GM15510 (cell line): ENCODE results near the gene DENND6B.

Experiments used
- POLR2A ChIP-seq: IDR thresholded peaks from 3 replicates; pipeline ENCODE4 v1.6.1; 2011; ENCODE audit warnings: borderline replicate concordance; ENCODE audit not compliant: insufficient read length; ENCODE audit errors: extremely low read depth

DENND6B gene

DNA sequence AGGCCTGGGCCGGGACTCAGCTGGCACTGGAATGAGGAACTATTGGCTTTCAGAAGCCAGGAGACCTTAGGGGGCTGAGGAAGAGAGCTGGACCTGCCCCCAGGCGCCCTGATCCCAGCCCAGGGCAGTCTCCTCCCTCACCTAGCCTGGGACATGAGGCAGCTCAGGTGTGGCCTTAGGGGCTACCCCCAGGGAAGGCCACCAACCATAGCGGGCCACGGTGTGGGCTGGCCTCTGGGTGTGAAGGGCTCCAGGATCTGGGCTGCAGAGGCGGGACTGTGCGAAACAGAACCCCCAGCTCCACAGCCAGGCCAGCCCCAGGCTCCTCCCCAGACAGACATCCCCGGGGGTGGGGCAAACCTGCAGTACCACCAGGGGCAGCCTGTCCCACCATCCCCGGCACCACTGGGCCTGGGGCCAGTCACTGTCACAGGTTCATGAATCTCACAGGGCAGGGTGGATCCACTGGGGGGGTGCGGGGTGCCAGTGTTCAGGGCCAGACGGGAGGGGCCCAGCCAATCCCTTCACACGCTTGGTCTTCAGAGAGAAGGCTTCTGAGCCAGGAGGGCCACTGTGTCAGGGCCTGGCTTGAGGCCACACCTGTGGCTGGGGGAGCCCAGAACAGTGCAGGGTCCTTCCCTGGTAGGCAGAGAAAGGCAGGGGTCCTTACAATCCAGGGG lies 22.8 kb downstream of the DENND6B start:
- TF ChIP-seq POLR2A = no peak

DNA sequence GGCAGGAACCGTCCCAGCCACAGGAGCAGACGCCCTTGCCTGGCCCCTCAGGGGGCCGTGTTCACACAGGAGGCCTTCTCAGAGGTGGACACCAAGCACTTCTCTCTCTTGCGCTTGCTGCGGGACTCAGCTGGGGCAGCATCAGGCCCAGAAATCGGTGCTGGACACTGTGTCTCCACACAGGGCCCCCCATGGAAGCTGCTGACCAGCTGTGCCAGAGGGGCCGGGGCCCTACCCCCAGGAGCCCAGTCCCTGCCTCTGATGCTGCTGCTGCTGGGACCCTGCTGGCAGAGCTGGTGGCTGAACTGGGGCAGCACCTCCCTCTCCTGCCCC lies 23.3 kb downstream of the DENND6B start:
- no peak for TF ChIP-seq POLR2A

DNA sequence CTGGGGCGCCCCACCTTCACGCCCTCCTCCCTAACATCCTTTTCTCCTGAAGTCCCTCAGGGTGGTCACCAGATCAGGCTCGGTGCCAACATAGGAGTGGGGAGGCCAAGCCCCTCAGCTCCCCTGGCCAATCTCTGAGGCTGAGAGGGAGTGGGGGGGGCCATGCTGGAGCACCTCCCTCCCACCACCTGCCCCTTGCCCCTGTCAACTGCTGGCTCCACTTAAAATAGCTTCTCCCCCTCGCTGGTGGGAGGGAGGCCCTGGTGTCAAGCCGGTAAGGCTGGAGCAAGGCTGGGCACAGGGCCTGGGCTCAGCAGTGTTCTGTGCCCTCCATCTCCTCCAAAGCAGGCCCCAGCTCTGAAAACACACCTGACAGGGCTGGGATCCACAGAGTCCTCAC lies 24.2 kb downstream of the DENND6B start:
- TF ChIP-seq POLR2A = no peak

DNA sequence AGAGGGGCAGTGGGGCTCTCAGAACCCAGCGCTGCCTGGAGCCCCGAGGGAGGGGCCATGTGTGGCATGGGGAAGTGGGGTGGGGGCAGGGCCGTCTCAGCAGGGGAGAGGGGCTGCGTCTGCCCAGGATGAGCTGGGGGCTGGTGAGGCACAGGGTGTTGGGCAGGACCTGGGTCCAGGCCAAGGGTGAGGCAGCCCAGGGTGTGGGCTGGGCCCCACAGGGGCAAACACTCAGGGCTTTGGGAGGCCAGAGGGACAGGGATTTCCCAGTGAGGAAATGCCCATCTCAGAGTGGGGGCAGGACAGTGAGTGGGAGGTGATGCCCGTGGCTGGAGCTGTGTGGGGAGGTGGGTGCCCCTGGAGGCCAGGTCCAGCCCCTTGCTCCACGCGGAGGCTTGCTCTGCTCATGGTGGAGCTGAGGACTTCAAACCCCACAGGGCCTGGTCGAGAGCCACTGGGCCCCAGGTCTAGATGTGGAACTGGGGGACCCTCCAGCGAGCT lies 24.7 kb downstream of the DENND6B start:
- TF ChIP-seq POLR2A = no peak

DNA sequence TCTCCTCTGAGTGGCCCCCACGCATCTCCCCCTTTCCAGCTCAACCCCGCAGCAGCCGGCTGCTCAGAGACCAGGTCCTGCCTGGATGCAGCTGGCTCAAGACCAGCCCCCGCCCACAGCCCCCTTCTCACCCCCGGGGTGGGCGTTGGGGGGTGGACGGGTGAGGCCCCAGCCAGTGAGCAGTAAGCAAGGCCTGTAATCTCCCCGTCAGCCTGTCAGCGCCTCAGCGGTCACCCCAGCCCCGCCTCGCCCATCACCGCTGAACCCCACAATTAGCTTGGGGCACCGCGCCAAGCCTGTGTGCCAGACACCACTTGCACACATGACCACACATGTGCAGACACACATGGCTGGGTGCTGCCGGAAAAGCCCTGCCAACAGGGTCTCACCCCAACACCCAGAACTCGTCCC lies 25.2 kb downstream of the DENND6B start:
- TF ChIP-seq POLR2A = no peak

DNA sequence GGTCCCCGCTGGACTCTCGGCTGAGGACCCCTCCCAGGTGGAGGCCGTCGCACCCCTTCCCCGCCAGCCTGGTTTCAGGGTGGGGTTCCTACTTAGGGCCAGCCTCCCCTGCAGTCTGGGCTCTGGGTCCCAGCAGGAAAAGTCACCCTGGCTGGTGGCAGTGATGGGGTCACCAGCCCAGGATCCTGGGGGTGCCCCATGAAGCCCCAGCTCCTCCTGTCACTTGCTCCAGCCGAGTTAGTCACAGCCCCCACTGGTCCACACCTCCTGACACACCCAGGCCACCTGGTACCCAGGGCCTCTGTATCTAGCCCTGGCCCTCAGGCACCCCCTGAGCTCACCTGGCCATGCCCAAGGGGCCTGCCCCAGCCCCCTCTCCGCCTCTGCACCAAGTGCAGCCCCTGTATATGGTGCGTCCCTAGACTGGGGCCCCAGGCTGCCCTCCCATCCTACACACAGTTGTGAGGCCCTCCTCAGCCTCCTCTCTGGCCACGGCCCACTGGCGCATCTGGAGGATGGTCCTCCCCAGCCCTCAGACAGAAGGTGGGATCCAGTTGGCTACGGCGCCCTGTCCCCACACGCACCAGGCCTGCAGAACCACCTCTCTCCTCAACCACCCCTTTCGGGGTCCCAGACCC lies 26.1 kb downstream of the DENND6B start:
- no peak for TF ChIP-seq POLR2A

DNA sequence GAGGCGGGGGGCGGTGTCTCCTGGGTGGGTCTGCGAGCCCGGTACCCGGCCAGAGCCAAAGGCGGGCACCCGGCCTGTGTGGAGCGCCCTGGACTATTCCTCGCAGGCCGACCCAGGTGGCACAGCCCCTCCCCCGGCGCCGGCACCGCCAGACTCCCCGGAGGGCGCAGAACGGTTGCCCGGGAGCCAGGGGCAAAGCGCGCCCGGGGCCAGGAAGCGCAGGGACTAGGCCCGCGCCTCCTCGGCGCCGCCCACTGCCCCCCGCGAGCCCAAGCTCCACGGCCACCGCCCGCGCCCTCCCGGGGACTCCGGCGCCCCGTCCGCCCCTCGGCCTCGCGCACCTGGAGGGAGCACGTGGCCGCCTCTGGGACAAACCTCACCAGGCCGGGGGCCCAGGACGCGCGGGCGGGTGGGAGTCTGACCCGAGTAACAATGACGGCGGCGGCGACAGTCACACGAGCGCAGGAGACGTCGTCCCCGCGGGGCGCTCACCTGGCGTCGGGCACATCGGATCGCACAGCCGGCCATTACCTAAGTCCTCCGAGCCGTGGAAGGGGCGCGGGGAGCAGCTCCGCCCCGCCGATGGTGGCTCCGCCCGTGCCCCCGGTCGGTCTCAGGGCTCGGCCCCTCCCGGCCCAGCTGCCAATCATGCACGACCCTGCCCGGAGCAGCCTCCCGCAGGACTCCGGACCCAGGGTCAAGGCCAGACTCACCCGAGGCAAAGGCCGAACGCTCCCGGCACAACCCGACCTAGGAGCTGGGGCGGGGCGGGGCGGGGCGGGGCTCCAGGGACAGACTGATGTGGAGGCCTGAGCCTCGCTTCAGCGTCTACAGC lies 26.8 kb downstream of the DENND6B start:
- no peak for TF ChIP-seq POLR2A

DNA sequence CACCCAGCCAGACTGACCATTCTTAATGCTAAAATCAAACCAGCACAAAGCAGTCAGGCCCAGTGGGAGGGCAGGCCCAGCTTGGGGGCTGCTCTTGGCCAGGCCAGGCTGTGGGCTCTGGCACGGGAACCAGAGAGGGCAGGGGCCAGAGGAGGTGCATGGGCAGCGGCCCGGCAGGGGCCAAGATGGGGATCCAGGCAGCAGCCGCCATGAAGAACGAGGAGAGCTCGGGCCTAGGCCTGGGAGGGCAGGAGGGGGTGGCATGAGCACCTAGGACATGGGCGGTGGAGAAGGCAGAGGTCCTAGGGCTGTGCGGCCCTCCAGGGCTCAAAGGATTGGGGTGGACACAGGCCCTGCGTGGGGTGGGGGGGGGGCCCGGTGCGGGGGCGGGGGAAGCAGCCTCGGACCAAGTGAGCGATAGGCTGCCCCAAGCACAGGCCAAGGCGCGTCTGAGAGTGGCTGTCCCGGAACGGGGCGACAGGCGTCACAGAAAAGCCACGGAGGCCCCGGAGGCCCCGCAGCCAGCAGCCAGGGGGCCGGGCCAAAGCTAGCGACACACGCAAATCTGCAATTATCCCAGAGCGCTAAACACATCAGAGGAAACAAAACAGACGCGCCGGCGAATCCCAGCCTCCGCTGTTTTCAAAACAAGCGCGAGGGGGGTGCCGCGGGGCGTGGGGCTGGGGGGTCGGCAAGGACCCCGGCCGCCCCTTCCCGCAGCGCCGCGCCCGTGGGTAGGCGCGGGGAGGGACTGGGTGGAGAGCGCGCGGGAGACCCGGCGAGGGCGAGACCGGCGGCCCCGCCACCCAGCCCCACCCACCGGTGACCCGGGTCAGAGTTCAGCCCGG lies 27.7 kb downstream of the DENND6B start:
- TF ChIP-seq POLR2A = no peak

DNA sequence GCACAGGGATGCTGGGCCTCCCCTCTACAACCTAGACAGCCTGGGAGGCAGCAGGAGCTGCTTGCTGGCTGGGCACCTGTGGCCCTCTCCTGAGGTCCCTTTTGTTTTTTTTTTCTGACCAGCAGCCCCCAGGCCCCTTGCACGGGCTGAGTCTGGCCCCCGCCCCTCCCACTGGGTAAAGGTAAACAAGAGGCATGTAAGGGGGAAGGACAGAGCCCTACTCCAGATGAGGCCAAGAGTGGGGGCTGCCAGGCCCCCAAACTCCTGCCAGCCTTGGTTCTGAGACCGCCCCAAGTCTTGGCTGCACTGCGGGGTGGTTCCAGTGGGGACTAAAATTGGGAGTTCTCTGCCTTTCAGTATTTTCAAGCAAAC lies 28.6 kb downstream of the DENND6B start:
- no peak for TF ChIP-seq POLR2A

DNA sequence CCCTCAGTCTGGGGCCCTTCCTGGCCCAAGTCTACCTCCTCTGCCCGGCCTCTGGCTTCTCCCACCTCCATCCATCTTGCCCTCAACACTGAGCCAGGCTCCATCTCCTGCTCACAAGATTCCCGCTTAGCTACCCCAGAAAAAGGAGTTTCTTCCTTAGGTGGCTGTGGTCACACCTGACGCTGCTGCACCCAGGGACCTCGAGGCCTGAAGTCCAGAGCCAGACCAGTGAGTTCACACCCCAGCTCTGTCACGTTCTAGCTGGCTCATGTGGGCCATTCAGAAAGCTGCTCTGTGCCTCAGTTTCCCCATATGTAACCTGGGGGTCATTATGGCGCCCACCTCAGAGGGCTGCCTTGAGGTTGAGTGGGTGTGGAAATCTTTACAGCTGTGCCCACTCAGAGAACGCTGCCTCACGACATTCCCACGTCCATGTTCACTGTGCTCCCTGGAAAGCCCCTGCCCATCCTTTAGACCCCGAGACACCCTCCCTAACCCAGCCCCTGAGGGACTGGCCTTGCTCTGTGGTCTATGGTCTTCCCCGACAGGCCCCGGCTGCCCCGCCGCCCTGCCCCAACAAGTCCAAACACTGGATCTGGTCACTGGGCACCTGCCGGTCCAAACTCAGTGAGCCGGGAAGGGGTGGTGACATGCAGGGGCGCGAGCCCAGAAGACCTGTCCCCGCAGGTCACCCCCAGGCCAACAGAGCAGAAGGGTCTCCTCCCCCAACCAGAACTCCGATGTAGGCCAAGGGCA lies 29.1 kb downstream of the DENND6B start:
- TF ChIP-seq POLR2A = no peak

DNA sequence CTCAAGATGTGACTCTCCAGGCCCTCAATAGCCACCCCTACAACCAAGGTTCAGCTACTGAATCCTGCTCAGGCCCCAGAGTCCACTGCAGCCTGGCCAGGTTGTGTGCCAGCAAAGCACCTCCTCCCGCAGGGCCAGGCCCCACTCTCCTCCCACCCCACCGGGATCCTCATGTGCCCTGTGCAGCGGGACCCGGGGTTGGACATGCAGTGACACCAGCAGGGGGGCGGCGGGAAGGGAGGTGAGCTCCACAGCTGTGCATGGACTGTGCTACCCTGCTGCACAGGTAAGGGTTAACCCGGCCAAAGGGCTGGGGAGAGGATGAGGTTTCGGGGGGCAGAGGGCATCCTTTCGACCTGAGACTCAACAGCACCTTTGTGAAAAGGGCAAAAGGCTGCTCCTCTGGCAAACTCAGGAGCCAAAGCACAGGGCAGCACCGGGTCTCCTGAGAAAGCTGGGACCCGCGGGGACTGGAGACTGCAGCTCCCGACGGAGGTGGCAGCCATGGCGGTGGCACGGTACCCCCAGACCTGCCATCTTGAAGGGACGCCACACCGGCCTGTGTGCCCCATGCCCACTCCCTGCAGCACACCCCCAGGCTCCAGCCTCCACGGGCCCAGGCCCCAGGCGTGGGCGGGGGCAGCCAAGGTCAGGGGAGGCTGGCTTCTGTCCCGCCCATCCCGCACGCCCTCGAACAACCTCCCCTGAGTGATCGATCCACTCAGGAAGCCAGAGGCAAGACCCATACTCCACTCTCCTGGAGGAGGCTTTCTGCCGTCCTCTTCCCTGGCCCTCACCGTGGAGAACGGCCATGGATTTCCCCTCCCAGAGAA lies 29.9 kb downstream of the DENND6B start:
- no peak for TF ChIP-seq POLR2A

DNA sequence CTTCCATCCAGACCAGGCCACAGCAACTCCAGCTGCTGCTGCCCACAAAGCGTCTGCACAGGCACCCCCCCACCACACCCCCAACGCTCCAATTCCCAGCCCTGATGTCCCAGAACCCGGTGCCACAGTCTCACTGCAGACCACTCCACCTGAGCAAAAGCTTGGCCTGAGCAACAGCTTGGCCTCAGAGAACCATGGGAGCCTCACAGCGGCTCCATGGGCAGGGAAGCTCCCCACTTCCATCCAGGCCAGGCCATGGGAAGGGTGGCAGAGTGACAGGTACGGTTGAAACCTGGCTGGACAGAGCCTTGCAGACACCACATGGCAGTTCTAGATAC lies 32.5 kb downstream of the DENND6B start:
- no peak for TF ChIP-seq POLR2A

DNA sequence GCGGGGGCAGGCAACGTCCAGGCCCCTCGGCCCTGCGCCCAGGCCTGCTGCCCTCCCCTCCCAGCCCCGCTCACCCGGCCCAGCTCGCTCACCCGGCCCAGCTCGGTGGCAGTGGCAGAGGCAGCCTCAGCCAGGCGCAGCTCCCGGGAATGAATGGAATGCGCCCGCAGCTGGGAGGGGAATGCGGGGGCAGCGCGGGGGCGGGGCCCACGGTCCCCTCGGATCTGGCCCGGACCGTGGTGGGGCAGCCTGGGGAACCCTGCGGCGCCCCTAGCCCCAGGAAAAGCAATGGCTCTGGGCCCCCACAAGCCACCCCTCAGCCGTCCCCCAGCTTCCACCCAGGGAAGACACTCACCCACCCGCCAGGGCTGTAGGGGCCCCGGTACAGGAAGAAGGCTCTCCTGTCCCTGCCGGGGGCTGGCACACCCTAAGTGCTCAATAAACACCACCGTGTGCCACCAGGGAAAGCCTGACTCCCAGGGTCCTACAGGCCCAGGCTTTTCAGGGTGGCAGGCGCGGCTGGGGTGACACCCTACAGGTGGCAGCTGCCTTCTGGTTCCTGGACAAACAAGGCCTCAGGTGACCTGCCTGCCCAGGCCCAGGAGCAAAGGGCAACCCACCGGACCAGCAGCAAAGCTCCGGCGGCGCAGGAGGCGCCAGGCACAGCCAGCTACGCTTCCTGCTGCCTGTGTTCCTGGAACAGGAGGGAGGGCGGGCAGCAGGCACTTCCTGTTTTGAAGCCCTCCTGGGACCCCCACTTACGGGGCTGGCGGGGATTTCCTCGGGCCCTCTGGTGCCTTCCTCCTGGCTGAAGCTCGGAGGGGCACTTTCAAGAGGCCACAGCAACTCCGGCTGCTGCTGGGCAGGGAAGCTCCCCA lies 33.1 kb downstream of the DENND6B start:
- TF ChIP-seq POLR2A = no peak
